GM19193 (cell line): ENCODE data around the gene STK32B.

ENCODE experiments used
- POLR2A ChIP-seq: IDR thresholded peaks from 4 replicates; pipeline ENCODE4 v1.6.1; 2011; ENCODE audit not compliant: insufficient read depth, insufficient read length; ENCODE audit errors: extremely low read depth

The STK32B gene

DNA sequence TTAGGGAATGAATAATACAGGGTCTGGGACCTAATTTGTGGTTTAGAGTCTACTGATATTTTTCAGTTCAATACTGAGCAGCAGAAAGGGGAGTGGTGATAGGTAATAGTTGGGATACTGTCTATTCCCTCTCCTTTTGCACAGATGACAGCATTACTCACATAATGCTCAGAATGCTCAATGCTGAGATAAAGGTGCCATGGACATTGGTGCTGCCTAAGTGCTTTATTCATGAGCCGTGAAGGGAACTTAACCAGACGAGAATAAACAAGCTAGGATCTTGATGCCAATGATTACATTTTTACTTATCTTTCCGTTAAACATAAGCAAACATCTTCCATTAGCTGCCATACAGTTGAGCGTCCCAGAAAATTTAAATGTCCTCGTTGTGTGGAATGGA, 75.6 kb downstream of the STK32B start:
- no peak for TF ChIP-seq POLR2A

DNA sequence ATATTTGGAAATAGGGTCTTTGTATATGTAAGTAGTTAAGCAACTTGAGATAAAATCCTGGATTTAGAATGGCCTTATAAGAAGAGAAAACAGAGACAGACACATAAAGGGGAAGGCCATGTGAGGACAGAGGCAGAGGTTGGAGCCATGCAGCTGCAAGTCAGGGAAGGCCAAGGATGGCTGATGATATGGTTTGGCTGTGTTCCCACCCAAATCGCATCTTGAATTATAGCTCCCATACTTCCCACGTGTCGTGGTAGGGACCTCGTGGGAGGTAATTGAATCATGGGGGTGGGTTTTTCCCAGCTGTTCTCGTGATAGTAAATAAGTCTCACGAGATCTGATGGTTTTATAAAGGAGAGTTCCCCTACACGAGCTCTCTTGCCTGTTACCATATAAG, 76.3 kb downstream of the STK32B start:
- no peak for TF ChIP-seq POLR2A

DNA sequence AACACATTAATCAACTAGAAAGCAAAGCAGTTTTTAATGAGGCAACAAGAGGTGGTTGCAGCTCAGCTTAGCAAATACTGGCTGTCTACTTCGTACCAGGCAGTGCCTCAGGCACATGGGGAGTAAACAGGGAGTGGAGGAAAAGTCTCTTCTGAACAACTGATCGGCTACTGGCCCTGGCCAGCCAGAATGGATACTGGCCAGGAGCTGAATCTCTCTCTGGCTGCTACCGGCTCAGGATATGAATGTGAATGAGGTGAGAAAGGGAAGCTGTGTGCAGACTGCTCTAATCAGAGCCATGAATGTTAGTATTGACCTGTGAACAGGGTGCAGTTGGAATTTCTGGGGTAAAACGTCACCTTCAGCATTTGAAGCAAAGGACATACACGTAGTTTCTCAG, 77.3 kb downstream of the STK32B start:
- no peak for TF ChIP-seq POLR2A

DNA sequence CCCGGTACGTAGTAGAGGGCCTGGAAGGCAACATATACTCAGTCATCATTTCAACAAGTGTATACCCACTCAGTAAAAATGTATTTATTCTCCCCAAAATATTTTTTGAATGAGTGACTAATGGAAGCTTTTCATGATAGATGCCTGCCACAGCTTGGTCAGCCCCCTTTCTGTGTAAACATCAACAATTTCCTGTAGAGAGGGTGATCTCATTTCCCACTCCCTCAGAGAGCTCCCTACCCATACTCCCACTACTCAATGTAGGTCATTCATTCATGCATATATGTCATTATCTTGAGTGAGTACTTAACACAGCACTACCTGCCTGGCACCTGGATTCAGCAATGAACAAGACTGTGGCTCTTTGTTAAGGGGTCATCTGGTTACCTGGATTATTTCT, 81.9 kb downstream of the STK32B start:
- no peak for TF ChIP-seq POLR2A

DNA sequence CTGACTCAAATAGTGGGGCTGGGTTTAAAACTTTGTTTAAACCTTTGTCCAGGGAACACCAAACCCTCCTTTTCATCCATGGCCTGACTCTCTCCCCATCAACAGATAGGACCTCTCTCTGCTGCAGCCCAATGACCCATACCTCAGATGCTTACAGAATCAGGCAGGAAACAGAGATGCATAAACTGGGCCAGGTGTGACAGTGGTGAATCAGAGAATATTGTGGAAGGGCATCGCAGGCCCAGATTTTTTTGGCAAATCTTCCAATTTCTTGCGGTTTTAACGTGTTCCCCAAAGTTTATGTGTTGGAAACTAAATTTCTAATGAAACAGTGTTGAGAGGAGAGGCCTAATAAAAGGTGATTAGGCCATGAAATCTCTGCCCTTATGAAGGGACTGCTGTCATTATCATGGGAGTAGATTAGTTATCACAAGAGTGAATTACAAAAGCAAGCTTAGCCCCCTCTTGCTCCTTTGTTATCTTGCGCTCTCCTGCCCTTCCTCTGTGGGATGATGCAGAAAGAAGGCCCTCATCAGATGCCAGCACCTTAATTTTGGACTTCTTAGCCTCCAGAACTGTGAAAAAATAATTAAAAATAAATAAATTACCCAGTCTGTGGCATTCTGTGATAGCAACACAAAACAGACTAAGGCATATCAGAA, 82.8 kb downstream of the STK32B start:
- no peak for TF ChIP-seq POLR2A

DNA sequence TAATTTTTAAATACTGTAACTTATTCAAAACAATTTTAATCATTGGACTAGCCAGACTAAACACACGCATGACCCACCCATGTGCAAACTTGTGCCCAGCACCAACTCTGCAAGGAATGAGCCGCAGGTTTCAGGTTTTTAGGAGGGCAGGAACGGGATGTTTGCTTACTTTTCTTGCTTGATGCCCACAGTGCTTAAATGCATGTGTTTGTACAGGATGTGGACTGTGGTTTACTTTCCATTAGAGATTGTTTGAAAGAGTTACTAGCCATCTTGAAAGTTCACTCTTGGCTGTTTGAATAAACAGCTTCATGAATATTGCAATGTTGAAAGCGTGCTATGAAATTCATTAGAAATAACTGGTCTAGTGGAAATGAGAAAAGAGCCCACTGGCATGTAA, 83.3 kb downstream of the STK32B start:
- no peak for TF ChIP-seq POLR2A

DNA sequence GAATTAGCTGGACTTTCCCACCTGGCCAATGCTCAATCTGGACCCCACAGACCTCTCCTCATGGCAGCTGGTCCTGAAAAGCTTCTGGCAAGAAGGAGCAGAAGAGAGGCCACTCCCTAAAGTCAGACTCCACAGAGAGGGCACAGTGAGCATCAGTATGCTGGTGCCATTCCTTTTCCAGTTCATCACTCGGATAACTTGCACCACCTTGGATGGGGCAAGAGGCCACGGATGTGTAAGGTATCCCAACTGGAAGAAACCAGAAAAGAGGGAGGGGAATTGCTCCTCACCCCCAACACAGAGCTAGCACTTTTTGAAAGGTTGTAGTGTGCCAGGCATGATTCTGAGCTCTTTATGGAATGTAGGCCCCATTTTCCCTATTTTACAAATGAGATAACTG, 85.9 kb downstream of the STK32B start:
- TF ChIP-seq POLR2A = no peak

DNA sequence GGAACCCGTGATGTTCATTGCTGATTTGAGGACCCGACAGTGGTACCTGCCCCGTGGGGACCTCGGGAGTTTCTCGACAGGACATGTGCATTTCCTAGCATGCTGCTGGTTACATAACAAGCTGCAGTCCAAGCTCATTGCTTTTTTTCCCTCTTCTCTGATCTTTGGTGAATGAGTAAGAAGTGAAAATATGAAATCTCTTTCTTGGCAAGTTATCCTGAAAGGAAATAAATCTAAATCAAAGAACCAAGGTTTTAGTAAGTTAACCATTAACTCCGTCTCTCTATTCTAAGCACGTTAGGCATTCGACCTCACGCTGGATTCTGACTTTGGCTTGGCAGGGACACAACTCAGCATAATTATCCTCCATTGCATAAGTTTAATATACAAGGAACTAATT, 86.6 kb downstream of the STK32B start:
- TF ChIP-seq POLR2A = no peak

DNA sequence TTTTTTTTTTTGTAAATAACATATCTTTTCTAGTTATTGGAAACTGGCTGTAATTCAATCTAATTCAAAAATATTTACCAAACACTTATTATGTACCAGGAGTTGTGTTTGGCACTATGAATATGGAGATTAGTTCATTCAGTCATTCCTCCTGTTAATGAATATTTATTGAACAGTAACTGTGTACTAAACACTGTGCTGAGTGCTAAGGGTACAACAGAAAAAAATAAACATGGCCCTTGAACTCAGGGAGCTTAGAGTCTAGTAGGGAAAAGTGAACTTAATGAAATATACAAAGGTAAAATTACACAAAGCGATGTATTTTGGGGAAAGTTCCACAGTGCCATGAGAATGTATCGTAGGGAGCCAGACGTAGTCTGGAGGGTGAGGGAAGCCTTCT, 87.1 kb downstream of the STK32B start:
- no peak for TF ChIP-seq POLR2A

DNA sequence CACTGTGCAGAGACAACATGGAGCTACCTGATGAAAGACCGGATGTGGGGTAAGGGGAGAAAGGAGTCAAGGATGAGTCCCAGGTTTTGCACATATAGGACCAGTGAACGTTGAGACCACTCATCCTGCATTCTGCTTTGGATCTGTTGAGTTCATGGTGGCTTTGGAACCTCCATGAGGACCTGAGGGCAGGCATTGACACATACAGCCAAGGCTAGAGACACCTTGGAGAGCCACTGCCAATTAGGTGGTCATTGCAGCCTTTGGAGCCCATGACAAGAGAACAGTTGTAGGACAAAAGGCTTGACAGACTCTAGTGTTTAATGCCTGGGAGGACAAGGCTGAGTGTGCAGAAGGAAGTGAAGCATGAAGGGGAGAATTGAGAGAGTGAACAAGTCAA, 87.9 kb downstream of the STK32B start:
- TF ChIP-seq POLR2A = no peak

DNA sequence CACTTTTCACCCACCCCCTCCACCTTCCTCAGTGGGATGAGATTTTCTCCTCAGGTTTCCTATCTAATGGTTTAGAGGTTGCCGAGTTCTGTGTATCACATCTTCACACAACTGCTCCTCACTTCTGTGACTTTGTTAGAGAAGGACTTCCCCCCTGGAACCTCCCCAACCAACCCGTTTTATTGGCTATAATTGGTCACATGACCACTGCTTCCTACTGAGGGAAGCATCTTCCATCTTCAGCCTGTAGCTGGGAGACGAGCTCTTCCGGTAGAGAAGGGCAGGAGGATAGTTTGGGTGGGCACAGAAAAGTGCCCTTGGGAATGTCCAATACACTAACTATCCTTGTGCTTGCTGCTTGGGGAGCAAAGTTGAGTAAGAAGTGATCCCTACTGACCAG, 90.5 kb downstream of the STK32B start:
- no peak for TF ChIP-seq POLR2A

DNA sequence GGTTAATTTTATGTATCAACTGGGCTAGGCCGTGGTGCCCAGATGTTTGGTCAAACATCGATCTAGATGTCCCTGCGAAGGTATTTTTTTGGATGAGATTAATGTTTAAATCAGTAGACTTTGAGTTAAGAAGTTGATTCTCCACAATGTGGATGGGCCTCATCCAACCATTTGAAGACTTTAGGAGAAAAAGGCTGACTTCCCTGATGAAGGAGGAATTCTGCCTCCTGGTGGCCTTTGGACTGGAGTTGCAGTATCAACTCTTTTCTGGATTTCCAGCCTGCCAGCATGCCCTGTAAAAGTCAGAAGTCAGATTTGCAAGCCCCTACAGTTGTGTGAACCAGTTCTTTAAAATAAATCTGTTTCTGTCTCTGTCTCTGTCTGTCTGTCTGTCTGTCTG, 91.4 kb downstream of the STK32B start:
- TF ChIP-seq POLR2A = no peak

DNA sequence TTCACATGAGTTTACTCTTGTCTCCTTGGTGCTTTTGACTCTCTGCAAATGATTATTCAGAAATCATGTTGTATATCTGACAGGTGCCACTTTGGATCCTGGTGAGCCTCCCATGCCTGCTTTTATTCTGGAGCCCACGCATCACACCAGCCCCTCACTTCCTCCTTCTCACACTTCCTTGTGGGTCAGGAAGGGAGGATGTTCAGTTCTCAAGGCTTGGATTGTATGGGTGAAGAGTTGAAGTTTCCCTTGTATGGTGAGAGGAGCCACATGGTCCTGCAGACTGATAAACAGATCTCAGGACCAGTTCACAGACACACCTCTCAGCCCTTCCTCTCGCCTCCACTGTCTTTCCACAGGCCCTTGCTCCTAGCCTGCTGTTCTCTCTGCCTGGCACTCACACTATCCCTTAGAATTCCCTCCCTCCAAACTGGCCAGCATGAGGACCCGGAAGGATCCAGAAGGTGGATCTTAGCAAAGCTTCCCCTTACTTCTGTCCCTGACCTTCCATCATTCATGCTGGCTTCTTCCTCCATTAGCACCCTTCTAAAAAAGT, 92.1 kb downstream of the STK32B start:
- no peak for TF ChIP-seq POLR2A

DNA sequence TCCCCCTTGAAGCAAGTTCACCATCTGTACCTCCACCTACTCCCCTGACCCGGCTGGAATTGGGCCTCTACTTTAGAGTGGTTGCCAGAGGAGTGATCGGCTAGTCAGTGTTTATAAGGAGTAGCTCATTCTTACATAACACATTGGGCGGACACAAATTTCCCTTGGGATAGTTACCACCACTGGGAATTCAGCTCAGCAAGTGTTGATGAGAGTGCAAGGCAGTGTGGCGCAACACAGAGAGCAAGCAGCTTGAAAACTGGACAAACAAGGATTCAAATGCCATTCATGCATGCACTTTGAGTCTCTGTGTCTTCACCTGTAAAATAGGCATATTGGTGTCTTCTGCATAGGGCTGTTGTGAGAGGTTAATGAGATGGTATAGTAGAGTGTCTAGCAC, 92.7 kb downstream of the STK32B start:
- TF ChIP-seq POLR2A = no peak

DNA sequence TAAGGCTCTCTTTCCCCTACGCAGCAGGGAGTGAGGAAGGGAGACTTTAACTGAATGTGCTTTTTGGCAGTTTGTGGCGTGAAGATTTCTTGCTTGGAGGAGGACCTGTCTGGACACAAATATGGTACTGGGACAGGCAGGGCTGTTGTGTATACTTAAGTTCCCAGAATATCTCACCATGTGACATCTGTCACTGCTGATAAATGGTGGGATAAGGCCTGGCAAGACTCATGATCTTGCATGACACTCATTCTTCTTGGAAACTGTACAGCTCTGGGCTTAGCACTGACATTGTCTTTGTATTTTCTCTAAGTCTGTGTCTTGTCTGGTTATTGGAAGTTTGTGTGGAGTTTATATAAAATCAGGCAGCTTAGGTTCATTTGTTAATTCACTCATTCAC, 93.1 kb downstream of the STK32B start:
- TF ChIP-seq POLR2A = no peak

DNA sequence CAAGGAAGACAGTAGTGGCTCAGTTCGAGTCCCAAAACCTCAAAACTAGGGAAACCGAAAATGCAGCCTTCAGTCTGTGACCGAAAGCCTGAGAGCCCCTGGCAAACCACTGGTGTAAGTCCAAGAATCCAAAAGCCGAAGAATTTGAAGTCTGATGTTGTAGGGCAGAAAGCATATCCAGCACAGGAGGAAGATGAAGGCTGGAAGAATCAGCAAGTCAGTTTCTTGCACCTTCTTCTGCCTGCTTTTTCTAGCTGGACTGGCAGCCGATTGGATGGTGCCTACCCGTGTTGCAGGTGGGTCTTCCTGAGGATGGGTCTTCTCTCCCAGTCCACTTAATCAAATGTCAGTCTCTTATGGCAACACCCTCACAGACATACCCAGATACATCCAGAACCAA, 95.0 kb downstream of the STK32B start:
- TF ChIP-seq POLR2A = no peak

DNA sequence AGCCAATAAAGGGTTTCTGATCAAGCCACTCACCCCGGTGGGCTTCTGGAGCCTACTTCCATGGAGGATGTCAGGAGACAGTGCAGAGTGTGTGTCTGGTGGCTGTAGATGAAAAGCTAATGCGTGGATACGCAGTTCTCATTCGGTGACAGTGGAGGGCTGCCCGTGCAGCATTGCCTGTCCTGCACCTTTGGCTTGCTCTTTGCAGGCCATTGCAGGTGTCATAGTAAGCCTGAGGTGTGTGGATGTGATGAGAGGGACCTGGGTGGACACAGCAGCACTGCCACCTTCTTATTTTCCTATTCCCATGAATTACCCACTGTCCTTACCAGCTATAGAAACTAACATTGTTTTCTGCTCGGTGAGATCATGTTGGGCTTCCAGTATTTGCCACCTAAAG, 101.2 kb downstream of the STK32B start:
- TF ChIP-seq POLR2A = no peak
